ENCODE measurements around the gene PALLD.

Gene PALLD

DNA sequence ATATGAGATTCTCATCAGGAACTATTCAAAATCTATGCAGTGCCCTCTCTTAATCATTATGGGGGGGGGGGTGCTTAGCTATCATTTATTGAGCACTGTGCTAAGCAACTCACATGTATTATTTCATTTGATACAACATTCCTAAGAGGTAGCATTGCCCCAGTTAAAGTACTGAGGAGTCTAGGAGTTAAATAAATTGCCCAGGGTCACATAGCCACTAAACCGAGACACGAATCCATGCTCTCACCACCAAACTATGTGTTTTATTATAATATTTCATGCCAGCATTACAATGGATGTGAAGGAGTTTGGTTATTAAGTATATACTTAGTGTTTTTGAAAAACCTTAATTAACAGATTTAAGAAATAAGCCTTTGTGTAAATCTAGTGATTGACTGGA is 381.8 kb downstream of the PALLD start:
- DNase-seq (ENCODE audit: low read depth), result no peak

DNA sequence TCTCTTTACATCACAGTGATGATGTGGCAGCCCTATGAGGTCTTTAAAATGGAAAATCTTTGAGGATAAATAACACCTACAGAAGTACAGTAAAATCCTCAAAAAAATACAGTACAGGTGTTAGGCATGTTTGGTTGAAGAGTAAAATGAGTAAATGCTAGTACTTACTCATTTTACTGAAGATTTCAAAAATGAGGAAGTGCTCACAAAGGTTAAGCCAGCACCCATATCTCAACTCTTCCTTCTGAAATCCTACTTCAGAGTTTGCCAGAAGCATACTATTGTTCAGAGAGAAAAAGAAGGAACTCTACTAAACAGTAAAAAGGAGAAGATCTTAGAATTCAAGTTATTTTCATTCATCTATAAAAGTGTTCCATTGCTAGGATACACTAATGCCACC is 382.3 kb downstream of the PALLD start:
- no peak for DNase-seq (ENCODE audit: low read depth)

DNA sequence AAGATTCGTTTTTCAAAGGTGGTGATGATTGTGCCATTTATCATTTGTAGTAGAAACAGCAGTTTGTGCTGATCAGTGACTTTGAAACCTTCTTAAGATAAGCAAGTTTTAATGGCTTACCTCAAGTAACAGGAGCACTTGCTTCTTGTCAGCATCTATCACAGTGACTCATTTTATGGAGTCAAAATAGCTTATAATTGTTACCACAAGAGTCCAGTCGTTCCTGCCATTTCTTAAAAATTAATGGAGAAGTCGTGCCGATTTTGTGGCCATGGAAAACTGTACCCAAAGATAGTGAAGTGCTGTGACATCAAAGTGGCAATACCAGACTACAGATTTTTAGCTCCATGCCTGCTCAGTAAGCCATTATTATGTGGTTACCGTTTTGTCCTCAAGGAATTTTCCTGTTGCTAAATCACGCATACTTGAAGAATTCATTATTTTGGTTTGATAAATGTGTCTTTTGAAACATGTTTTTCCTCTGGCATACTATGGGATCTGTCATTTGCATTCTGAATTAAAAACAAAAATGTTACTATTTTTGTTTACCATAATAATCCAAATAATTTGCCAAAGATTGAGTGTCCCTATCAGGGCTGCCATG is 383.3 kb downstream of the PALLD start:
- no peak for DNase-seq (ENCODE audit: low read depth)

DNA sequence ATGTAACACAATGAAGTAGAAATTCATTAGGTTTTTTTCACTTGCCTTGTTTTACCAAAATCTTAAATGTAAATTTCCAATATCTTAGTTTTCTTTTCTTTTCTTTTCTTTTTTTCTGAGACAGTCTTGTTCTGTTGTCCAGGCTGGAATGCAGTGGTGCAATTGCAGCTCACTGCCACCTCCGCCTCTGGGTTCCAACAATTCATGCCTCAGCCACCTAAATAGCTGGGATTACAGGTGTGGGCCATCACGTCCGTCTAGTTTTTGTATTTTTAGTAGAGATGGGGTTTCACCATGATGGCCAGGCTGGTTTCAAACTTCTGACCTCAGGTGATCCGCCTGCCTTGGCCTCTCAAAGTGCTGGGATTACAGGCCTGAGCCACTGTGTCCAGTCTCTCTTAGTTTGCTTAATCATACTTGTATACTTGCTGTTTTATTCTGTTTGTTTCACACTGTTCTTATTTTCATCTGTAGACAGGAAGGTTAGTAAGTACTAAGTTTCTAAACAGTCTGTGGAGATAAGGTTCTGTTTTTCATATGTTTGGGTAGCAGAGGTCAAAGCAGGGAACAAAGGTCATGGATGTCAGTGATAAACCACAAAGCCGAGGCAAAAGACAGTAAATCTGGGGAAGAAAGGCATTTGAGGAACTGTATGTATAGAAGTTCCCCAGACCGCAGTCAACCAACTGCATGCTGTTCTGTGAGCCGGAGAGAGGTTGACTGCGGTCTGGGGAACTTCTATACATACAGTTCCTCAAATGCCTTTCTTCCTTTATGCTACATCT is 384.2 kb downstream of the PALLD start:
- no peak for DNase-seq (ENCODE audit: low read depth)

DNA sequence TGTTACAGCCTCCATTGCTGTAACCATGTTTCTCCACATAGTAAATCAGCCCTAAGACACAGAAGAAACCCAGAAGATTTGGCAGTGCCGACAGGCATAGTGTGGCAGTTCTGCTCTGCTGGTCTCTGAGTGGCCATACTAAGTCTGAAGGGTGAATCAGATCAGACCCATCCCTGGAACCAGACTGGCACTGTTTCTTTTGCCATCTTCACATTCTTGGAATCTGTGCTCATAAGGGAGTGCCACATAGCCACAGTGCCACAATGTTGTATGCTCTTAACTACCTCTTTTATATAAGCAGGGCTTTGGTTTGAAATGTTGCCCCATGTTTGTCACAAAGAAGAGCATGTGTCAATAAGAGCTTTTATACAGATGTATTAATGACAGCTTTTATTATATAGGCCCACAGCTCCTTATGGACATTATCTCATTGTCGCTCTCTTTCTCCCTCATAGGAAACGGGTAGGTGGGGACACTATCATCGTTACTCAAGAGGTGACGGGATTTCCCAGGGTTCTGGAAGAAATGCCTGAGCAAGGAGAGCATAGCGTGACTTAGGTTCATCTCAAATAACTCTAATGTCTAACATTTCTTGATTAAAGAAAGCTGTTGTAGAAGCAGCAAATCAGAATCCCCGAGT is 385.0 kb downstream of the PALLD start:
- DNase-seq (ENCODE audit: low read depth), result no peak

DNA sequence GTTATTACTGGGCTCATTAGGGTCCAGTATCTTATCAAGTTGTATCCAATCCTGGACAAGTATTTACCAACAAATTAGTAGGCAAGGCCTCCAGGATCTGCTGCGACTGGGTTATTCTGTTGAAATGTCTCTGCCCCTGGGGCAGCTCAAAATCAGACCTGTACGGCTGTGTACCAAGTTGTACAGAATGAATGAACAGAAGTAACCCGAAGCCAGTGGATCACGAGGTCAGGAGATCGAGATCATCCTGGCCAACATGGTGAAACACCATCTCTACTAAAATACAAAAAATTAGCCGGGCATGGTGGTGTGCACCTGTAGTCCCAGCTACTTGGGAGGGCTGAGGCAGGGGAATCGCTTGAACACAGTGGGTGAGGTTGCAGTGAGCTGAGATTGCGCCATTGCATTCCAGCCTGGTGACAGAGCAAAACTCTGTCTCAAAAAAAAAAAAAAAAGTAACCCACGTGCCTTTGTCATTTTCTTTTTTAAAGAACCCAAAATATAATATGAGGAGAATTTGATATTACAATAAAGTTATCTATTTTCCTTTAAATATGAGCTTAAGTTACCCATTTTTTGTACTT is 385.9 kb downstream of the PALLD start:
- DNase-seq (ENCODE audit: low read depth), result no peak

DNA sequence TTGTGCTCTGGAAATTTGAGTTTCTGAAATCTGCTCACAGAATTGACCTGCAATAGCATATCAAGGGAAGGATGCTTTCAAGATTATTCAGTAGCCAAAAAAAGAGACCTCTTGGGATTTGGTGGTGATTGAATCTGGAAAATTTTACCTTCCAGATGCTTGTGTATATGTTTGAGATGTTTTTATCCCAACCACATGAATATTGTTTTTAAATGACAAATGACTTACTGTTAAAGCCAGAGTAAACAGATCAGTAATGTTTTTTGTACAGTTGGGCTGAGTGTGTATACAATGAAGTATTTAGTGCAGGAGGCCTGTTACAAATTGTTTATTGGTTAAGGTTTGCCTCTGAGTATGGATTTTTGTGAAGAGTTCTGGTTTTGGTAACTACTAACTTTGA is 386.7 kb downstream of the PALLD start:
- no peak for DNase-seq (ENCODE audit: low read depth)

DNA sequence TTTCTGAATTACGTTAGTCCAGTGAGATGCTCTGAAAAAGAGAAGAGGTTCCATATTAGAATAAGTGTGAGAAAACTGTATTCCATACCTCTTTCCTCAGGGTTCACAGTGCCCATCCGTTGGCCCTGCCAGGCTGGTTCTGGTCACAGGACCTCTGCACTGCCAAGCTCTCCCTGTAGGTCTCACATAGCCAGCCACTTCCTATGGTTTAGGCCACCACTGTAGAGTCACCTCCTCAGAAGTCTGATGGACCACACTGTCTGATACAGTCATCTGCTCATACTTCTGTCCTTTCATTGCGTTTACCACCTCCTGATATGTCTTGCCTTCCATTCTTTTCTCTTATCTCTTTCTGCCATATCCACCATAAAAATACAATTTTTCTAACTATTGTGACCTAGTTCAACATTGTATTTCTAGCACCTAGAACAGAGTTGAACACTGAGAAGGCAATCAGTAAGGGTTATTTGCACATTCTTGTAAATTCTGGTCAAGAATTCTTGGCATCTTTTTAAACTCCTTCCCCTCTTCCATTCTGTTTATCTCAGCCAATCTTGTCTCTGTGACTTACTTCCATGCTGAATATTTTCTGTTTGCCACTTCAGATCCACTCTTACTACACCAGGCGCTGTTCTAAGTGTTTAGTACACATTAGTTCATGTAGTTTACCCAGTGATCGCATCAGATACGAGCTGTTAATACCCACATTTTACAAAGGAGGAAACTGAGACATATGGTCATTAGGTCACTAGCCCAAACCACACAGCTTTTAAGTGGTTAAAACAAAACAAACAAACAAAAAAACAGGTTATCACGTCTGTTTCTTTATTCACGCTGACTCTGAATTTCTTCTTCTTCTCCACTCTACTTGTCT is 387.6 kb downstream of the PALLD start:
- DNase-seq (ENCODE audit: low read depth), result no peak

DNA sequence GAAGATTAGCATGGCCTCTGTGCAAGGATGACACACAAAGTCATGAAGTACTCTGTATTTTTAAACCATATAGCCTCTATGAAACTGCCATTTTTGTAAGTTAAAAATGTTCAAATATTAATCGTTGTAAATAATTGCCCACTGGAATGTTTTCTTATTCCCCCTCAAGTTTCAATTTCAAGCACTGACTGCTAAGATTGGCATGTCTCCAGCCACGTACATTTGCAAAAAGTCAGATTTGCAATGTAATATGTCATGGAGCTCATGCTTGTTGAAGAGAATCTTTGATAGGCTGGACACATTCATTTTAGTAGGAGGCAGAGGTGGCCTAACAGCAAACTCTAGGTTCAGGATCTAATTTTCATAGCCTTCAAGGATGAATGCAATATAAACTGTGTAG is 388.5 kb downstream of the PALLD start:
- no peak for DNase-seq (ENCODE audit: low read depth)

DNA sequence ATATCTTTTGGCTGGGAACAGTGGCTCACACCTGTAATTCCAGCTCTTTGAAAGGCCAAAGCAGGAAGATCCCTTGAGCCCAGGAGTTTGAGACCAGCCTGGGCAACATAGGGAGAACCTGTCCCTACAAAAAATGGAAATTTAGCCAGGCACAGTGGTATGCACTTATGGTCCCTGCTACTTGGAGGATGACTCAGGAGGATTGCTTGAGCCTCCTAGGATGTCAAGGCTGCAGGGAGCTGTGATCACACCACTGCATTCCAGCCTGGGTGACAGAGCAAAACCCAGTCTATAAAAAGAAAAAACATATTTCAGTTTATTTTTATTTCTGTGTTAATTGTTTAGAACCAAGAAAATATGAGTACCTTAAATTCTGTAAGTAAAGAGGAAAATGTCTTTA is 389.5 kb downstream of the PALLD start:
- no peak for DNase-seq (ENCODE audit: low read depth)

DNA sequence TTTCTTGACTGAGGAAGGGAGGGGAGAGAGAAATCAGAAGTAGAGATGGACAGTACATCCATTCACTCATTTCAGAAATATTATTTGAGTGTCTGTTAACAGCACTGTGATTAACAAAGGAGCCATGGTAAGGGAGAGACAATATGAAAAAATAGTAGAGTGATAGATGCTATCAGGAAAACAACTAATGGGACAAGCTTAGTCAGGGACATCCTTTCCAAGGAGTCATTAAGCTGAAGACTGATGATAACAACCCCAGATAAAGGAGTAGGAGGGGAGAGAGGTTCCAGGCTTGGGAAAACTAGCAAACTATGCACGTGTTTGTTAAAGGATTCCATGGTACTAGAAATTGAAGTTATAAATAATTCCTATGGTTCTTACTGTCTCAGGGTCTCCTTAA is 391.0 kb downstream of the PALLD start:
- no peak for DNase-seq (ENCODE audit: low read depth)

DNA sequence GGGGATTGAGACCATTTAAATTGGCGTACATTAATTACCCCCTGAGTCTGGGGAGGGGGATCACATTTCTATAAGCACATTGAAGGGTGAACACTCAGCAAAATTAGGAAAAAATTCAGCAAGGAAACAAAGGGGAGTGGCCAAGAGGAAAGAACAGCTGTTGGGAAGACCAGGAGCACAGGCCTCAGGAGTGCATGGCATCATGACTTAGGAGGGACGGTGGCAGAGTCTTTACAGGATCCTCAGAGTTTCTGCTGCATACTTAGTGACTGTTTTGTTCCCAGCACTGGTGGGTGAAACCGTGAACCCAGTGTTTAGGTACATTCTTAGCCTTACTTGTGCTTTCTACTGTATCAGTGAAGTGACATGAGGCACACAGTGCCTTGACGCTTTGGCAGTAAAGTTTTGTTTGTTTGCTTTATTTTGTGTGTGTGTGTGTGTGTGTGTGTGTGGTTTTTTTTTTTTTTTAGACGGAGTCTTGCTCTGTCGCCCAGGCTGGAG is 391.9 kb downstream of the PALLD start:
- DNase-seq (ENCODE audit: low read depth), result no peak

DNA sequence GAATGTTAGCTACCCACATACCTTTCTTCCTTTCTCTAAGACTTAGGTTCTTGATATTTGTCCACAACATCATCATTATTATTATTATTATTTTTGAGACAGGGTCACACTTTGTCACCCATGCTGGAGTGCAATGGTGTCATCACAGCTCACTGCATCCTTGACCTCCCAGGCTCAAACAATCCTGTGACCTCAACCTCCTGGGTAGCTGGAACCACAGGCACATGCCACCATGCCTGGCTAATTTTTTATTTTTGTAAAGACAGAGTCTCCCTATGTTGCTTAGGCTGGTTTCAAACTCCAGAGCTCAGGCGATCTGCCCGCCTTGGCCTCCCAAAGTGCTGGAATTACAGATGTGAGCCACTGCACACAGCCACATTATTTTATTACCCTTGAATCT is 394.2 kb downstream of the PALLD start:
- no peak for DNase-seq (ENCODE audit: low read depth)

DNA sequence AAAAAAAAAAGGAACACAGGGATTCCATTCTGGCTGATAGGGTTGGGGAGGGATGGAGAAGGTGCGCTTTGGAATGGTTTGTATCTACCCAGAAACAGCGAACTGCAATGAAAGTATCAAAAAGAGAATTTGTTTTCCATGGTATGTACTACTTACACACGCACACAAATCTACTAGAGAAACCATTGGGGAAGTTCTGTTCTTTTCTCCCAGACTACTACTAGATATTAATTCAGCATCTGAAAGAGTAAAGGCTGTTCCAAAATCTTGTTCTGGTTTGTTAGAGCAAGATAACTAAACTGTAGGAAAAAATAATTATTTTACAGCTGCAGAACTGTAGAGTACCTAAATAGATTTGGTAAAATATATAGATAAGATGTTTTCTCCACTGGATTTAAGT is 394.8 kb downstream of the PALLD start:
- no peak for DNase-seq (ENCODE audit: low read depth)

DNA sequence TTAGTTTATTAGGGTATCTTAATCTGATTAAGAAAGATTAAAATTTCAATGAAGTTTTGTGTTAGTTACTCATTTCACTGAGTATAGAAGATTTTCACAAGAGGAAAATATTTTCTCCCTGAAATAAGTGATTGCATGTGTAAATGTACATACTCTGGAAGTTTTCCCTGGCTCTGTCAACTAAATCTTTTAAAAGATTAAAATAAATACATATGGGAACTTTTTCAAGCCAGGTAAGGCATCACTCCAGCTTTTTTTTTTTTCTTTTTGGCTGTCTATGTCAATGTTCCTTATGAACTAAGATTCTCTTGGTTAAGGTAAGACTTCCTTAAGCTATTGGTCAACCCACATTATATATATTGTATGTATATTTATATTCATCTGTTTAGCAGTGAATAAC is 395.6 kb downstream of the PALLD start:
- DNase-seq (ENCODE audit: low read depth), result no peak

DNA sequence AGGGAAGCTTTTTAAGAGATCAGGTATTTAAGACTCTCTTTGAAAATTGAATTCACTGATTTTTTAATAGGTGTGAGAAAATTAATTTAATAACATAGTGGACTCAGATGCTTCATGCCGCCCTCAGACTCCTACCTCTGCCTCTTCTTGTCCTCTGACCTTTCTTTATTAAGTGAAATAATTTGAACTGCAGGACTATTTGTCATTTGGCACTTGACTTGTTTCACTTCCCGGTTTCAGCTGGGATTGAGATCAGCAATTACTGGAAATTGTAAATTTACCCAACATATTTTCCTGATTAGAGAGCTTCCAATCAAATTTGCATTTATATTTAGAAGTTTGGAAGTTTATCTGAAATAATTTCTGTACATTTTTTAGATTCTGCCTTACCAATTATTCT is 396.4 kb downstream of the PALLD start:
- no peak for DNase-seq (ENCODE audit: low read depth)

DNA sequence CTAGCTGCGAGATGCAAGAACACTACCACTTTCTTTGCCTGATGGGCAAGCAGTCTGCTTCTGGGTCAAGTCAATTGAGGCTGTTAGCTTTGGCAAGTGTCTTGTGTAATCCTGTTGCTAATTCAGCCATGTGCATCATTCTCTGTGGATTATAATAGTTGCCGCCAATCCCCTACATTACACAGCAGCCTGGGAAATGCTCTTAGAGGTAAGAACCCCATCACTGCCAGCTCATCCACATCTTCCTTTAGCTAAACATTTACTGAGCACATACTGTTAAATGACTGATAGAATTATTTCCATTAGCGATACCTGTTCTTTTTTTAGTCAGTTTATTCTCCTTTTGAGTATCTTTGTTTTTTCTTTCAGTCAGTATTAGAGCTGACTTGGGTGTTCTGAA is 397.0 kb downstream of the PALLD start:
- no peak for DNase-seq (ENCODE audit: low read depth)

DNA sequence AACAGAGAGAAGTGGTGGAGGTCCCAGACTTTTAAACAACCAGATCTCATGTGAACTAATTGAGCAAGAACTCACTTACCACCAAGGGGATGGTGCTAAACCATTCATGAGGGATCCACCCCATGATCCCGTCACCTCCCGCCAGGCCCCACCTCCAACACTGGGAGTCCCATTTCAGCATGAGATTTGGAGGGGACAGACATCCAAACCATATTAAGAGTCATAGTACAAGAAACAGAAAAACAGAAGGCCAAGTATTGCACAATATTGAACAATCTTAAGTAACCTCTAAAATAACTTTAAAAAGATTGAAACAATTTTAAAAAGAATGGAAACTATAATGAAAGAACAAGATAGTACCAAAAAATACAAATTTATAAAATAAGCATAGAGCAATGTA is 403.2 kb downstream of the PALLD start:
- DNase-seq (ENCODE audit: low read depth), result no peak

DNA sequence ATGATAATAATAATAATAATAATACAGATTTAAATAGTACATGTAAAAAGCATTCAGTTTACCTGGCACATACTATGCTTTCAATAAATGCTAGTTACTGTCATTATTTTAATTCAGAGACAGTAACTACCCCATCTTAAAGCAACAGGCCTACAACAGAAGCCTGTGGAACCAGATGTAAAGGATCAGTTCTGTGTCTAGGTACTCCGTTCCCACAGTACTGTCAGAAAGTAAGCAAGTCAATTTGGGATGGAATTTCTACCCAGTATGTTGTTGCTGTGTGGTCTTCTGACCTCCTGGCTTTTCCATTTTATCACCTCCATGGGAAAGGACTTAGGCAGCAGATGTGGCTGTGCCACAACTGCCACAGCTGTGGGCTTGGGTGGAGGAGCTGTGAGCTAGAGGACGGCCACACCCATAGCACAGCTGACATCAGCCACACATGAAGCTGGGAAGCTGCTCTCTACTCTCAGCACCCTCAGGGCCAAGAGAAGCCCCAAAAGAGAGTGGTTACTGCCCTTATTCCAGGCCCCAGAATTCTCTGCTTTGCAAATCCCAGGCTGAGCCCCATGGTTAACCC is 410.4 kb downstream of the PALLD start:
- no peak for DNase-seq (ENCODE audit: low read depth)

DNA sequence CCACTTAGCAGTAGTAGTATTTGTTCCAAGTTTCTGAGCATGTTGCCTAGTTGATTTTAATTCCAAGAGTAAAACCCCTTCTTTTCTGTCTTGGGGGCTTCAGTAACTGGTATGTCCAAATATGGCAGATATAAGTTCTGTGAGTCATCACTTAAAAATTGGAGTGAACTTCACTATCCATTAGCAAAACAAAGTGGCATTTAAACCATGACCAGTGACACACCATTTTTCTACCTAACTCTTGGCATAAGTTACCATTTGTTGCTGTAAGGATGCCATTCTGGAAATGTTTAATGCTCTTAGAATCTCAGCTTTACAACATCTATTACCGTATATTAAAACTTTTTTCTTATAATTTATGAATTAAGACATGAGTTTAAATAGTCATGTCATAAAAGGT is 411.2 kb downstream of the PALLD start:
- DNase-seq (ENCODE audit: low read depth), result no peak

DNA sequence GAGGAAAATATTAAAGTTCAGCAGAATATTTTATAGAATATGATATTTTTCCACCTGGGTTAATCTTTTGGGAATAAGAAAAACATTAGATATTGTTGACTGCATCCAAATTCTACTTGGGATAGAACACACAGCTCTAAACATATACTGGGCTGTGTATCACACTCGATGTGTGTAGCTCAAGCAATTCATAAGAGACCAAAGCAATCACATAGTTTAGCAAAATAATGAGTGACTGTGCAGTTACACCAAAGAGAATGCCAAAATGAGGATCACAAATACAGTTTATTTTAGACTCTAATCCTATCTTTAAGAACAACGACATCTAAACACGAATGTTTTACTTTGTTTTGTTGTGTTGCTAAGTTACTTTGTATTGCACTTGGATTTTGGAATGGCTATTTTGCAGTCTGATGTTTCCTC is 412.0 kb downstream of the PALLD start:
- no peak for DNase-seq (ENCODE audit: low read depth)

DNA sequence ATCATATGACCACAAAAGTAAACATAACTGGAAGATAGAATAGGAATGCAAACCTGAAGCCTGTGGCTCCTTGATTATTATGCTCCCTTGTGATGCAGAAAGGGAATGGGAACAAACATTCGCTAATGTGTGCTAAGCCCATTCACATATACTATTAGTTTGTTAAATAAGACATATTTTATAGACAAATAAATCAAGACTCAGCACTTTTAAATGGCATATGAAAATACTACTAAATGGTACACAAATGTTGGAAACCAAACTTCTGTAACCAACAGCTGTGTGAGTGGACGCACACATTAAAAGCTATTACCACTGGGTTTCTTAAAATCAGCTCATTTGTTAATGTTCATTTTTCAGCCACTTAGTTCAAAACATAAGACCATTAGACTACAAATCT is 417.2 kb downstream of the PALLD start:
- no peak for DNase-seq (ENCODE audit: low read depth)
